HG03521 (cell line): ENCODE data around the gene JAG2.

Source experiments
- ATAC-seq: cut with Tn5 transposase; IDR thresholded peaks from one replicate; pipeline ENCODE4 v1.9.1; 2021; ENCODE audit warnings: mild to moderate bottlenecking, moderate library complexity; ENCODE audit not compliant: unreplicated experiment

Gene JAG2

GRCh38 chr14:105141486-105142281 lies 26.9 kb downstream of the JAG2 start:
- ATAC-seq: no peak

GRCh38 chr14:105141026-105141425 lies 27.6 kb downstream of the JAG2 start:
- no peak for ATAC-seq

- no peak for ATAC-seq
These were observed 28.0 kb downstream of the JAG2 start for GRCh38 chr14:105140581-105140980.

- ATAC-seq: no peak
These were observed 28.7 kb downstream of the JAG2 start for GRCh38 chr14:105139831-105140239.

GRCh38 chr14:105139212-105139825 lies 29.3 kb downstream of the JAG2 start:
- no peak for ATAC-seq

- ATAC-seq: no peak
These were observed 29.9 kb downstream of the JAG2 start for GRCh38 chr14:105138551-105139111.

- ATAC-seq: no peak
These were observed 30.5 kb downstream of the JAG2 start for GRCh38 chr14:105138021-105138541.

- ATAC-seq: no peak
These were observed 31.0 kb downstream of the JAG2 start for GRCh38 chr14:105137481-105138020.

GRCh38 chr14:105136401-105137322 lies 31.9 kb downstream of the JAG2 start:
- ATAC-seq: no peak

- no peak for ATAC-seq
These were observed 32.7 kb downstream of the JAG2 start for GRCh38 chr14:105135700-105136395.

GRCh38 chr14:105132921-105133654 lies 35.5 kb downstream of the JAG2 start:
- no peak for ATAC-seq

GRCh38 chr14:105131241-105131640 lies 37.3 kb downstream of the JAG2 start:
- ATAC-seq: no peak

- no peak for ATAC-seq
These were observed 40.5 kb downstream of the JAG2 start for GRCh38 chr14:105128059-105128458.

GRCh38 chr14:105126981-105127329 lies 41.6 kb downstream of the JAG2 start:
- no peak for ATAC-seq

- no peak for ATAC-seq
These were observed 42.2 kb downstream of the JAG2 start for GRCh38 chr14:105126126-105126980.

GRCh38 chr14:105124823-105125222 lies 43.8 kb downstream of the JAG2 start:
- ATAC-seq: no peak

- no peak for ATAC-seq
These were observed 44.4 kb downstream of the JAG2 start for GRCh38 chr14:105123981-105124765.
